Activated CD4-positive, alpha-beta T cell treated with anti-CD3 and anti-CD28 coated beads for 4 hours (primary cell): Measurements from ENCODE around the gene ADGRV1.
"Not testable (repeated sequence)": the region's sequence is repeated elsewhere in the genome, so short reads cannot be mapped to it uniquely, and the experiment has no call there.

ENCODE experiments used
- DNase-seq, 2 donors: peaks; one replicate each; pipeline ENCODE4 v3.0.0-alpha.2; 2020

ADGRV1 gene

GRCh38 chr5:91007780-91008402 lies 449.3 kb downstream of the ADGRV1 start:
- no peak for DNase-seq

- DNase-seq: no peak
These were observed 451.5 kb downstream of the ADGRV1 start for GRCh38 chr5:91010090-91010489.

DNA sequence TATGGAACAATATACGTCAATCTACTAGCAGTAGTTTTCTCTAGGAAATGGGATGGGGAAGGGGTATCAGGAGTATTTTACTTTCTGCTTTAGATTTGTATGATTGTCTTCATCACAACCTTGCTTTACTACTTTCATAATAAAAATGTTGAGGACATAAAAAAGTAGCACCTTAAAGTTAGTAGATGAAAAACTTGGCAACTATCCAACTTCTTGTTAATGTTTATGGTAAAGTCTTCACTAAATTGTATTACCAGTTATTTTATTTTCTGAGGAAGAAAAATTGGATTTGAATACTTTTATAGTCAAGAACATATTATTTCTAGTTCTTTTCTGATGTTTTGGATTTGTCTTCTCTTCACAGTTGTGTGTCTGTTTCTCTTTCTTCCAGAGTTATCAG lies 452.4 kb downstream of the ADGRV1 start:
- DNase-seq: no peak

DNA sequence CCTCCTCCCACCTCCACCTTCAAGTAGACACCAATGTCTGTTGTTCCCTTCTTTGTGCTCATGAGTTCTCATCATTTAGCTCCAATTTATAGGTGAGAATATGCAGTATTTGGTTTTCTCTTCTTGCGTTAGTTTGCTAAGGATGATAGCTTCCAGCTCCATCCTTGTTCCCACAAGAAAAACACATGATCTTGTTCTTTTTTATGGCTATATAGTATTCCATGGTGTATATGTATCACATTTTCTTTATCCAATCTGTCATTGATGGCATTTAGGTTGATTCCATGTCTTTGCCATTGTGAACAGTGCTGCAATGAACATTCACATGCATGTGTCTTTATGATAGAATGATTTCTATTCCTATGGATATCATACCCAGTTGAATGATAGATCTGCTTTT lies 454.3 kb downstream of the ADGRV1 start:
- DNase-seq: not testable (repeated sequence)

- no peak for DNase-seq
These were observed 457.7 kb downstream of the ADGRV1 start for GRCh38 chr5:91016322-91016721.

DNA sequence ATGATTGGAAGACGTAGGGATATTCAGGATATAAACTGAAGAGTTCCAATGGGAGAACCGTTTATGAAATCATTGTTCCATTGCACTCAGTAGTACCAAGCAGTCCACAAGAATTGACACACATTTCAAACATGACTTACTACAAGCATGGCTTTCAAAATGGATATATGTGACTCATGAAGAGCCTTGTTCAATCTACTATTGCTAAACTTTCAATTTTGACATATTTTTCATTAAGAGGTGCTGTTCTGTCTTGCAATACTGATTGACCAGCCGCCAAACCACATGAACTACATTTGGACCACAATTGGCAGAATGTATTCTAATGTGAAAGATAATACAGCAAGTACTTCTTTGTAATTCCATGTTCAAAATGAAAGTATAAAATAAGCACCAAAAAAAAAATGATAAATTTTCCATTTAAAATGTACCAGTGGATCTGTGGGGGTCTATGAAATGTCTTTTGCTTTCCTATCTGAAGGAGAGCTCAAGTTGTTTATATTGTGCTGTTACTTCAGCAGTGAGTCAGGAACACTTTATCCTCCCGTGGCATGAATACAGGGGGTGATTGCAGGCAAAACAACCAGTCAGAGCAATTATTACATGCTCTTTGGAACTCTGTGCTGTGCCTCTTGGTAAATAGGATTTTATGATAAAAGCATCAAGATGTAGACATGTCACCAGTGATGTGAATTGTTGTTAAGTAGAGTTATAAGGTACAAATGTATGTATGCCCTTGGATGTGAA lies 458.5 kb downstream of the ADGRV1 start:
- DNase-seq: no peak

- DNase-seq: no peak
These were observed 459.6 kb downstream of the ADGRV1 start for GRCh38 chr5:91018200-91018599.

DNA sequence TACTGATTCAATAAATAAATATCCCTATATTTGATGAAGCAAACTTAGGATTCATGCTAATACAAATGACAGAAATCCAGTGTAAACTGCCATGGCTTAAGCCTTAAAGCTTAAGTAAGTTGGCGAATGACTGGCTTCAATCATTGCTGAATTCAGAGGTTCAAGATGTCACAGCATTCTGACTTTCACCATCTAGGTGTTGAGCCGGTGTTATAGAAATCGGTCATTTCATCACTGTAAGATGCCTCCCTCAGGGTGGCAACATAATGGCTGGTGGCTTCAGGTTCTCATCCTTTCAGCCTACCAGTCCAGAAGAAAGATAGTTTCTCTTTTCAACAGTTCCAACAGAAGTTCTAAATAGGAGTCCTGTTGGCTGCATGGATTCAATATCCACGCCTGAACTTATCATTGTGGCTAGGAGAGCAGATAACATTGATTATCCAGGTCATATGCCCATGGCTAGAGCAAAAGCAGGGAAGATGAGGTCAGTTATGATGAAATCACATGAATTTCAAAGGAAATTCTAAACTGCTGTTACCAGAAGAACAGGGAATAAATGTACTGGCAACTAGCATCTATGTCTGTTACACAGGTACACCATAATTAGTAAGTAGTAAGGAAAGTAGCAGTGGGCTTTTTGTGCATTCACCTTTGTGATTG lies 460.2 kb downstream of the ADGRV1 start:
- no peak for DNase-seq

- DNase-seq: no peak
These were observed 461.6 kb downstream of the ADGRV1 start for GRCh38 chr5:91020065-91020800.

DNA sequence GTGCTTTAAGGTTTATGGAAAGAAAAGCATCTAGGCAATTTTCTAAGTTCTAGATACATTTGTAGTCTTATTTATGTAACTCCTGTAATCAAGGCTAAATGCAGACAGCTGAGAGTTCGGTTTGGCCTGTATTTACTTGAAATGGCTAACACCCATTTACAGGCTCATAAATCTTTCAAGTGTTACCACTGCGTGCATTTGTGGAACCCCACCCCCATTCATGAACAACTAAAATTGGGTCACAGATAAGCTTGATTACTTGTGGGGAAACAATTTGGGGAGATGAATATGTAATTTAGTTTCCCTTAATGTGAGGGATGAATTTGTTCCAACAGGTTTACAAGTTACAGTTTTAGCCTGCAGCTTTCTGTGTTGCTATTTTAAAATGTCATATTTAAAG lies 463.9 kb downstream of the ADGRV1 start:
- no peak for DNase-seq

GRCh38 chr5:91024206-91024605 lies 465.6 kb downstream of the ADGRV1 start:
- no peak for DNase-seq

GRCh38 chr5:91024727-91025126 lies 466.1 kb downstream of the ADGRV1 start:
- DNase-seq: no peak

- no peak for DNase-seq
These were observed 466.9 kb downstream of the ADGRV1 start for GRCh38 chr5:91025449-91025848.

GRCh38 chr5:91025956-91026355 lies 467.4 kb downstream of the ADGRV1 start:
- no peak for DNase-seq

DNA sequence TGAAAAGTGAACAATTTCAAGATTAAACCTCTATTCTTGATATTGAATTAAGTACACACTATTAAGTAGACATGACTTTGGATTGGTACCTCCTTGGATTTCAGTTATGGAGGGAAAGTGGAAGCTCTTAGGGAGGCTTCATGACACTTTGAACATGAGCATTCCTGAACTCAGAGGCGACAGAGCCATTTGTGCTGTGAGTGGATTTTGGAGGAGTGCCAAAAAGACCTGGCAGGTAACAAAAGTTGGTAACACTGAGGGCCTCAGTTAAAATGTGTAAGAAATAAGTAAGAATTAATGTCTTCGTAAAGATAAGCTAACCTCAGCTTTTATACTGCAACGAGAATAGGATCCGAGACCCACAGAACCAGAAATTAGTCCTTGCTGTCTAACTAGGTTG lies 467.9 kb downstream of the ADGRV1 start:
- DNase-seq: no peak

DNA sequence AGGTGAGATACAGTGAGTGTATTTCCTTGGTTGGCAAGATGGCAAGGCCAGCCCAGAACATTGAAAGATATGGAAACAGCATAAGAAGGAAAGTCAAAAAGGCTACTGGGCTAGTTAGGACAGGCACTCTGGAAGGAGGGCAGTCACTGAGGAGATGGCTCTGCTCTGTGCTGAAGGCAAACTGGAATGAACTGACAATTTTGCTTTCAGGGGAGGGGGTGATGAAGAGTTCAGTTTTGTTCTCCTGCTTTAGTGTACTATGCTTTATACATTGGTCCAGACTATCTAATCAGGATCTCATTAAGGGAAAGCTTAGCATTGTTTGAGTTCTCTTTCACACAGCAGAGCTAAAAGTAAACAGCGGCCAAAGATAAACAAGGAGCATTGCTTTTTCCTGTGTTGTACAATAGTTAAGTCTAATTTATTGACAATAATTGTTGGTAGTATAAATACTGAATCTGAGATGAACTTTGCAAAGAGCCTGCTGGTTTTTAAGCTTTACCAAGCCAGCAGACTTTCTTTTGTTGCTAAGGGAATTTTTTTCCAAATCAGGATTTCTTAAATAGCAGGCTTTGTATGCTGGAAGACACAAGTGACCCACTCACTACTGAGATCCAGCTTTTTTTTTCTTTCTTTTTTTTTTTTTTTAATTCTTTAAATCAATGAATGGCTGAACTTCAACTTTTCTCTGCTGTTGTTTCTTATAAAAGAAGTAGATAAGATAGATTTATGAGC lies 469.0 kb downstream of the ADGRV1 start:
- DNase-seq: no peak

- DNase-seq: no peak
These were observed 469.9 kb downstream of the ADGRV1 start for GRCh38 chr5:91028499-91028956.

DNA sequence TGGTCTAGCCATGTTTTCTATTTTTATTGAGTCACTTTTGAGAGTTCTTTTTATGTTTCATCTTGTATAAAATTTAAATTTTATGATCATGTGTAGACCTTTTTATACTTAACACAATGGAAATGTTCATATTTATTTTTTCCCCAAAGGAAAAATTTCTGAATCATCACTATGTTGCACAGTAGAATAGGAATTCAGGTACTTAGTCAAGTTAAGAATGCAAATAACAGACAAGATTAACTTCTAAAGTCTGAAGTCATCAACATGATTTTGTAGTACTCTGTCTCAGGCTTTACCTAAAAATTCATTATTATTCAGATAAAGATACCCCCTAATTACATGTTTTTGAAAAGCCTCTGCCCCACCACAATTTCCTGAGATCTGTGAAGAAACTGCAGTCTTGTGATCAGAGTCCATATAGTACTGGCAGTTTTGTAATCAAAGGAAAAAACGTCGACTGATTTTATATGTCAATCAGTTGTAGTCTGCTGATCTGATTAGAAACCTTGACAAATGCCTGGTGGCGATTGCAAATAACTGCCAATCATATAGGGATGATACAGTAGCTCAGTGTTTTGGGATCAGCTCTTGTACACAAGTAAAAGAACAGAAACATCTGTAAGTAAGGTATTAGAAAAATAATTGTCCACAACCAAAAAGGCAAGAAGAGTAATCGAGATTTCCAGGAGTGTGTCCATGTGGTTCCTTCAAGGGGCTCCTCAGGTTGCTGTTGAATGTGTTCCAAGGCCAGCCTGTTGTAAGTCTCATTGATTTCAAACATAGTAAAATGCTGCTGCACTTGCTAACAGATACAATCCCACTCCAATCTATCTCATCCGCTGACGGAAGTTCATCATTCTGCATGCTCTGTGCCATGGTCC lies 472.2 kb downstream of the ADGRV1 start:
- DNase-seq: no peak

- no peak for DNase-seq
These were observed 472.8 kb downstream of the ADGRV1 start for GRCh38 chr5:91031402-91031752.

DNA sequence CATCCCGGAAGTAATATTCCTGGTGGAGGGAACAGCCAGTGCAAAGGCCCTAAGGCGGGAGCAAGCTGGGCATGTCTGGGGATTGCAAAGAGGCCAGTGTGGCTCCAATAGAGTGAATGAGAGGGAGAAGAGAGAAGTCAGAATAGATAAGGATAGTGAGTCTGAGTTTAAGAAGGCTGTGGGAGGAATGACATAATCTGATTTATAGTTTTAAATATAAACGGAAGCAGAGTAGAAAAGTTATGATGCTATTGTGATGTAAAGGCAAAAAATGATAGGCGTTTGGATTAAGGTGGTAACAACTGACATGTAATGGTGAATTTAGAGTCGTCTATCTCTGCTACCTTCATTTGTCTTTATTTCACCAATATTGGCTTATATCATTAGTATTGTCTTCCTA lies 473.5 kb downstream of the ADGRV1 start:
- no peak for DNase-seq

DNA sequence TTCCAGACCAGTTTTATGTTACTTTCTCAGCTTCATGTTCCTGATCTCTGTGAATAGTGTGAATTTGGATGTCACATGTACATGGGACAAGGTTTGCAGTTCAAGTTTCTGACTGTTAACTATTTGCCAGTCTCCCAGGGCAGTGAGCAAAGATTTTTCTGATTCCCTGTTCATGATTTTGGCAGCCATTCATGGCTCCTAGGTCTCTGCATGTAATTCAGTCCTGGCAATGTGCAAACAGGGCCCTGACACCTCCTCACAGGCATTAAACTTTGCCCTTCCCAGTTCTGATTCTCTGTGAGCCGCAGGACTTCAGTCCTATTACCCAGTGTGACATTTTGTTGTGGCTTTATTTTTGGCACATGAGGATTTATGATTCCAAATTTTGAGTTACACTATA lies 474.8 kb downstream of the ADGRV1 start:
- DNase-seq: no peak
